Forelimb muscle (tissue), 1 donor: ENCODE results near the gene ADGRV1. TPM values are rescaled to one million over a fixed set of nuclear protein-coding genes. Genes with fewer than 3 reads are reported as not detected.

Experiments
- DNase-seq: peaks from one replicate; pipeline ENCODE4 v3.0.0-alpha.2; 2013; ENCODE audit warnings: low read depth
- polyA plus RNA-seq: library from polyadenylated mRNA; unstranded; fragments of 120-200 nt; gene quantifications from one replicate; pipeline ENCODE4 v1.2.1, GENCODE V29; 2013; ENCODE audit not compliant: insufficient read length

The ADGRV1 gene
- polyA plus RNA-seq, 1 donor = 0.92 TPM

- no peak for DNase-seq
These were observed 636.3 kb downstream of the ADGRV1 start for GRCh38 chr5:91194824-91195381.

GRCh38 chr5:91200692-91201091 is 642.1 kb downstream of the ADGRV1 start:
- DNase-seq = no peak

GRCh38 chr5:91206103-91206502 is 647.5 kb downstream of the ADGRV1 start:
- DNase-seq = no peak

GRCh38 chr5:91206734-91207133 is 648.1 kb downstream of the ADGRV1 start:
- DNase-seq = no peak

GRCh38 chr5:91207248-91207647 is 648.7 kb downstream of the ADGRV1 start:
- DNase-seq = no peak

- DNase-seq = no peak
These were observed 653.6 kb downstream of the ADGRV1 start for GRCh38 chr5:91211997-91212713.

GRCh38 chr5:91212714-91213092 is 654.1 kb downstream of the ADGRV1 start:
- DNase-seq = peak; percentile 86

Other genes with a start within 250 kb of the ADGRV1 start
- 31.2 TPM for gene CETN3, start 149.0 kb upstream of the ADGRV1 start, polyA plus RNA-seq
- gene MBLAC2, start 84.0 kb upstream of the ADGRV1 start, polyA plus RNA-seq = 4.7 TPM
- 1.8 TPM for gene POLR3G, start 83.9 kb upstream of the ADGRV1 start, polyA plus RNA-seq
- 17.1 TPM for gene LYSMD3, start 29.2 kb upstream of the ADGRV1 start, polyA plus RNA-seq